Measurements from ENCODE around the gene KCNA4. TPM values are rescaled to one million over a fixed set of nuclear protein-coding genes. Genes with fewer than 3 reads are reported as not detected.

The KCNA4 gene
- not detected in 2 replicates for total RNA-seq

DNA sequence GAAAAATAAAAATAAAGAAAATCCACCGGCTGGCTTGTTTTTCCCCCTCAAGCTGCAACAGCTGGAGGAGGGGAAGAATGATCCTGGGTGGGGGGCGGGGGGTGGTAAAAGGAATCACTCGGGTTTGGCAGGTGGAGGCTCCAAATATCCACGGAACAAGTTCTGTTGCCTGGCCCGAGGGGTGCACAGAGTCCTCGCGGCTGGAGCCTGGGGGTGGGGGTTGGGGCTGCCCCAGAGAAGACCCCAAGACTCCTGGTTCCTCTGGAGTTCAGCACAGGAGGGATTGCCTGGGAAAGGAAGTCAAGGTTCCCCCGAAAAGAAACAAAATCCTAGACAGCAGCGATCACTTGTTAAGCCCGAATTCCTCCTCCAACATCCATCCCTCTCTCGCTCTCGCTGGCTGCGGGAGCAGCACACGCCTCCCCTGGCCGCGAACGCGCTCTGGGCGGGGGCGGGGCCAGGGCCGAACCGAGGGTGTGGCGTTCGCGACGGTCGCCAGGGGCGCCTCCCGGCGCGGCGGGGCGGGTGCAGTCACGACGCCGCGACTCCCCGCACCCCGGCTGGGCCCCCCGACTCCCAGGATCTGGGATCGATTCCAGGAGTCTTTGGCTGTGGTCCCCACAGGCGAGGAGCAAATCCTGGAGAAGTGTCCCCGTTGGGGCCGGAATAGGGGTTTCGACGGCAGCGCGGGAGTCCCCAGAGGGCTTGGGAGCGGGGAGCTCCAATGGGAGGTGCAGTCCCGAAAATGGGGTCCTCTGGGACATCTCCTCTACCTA is at the start of gene KCNA4:
Gene KCNA4 (minus strand): TSS at position 443 of the 776 bp plus-strand sequence. CDS start 4,352 bp downstream, outside the sequence.

Other genes starting within 250 kb of the KCNA4 start
- not detected in 2 replicates for gene FSHB, start 214.0 kb upstream of the KCNA4 start, total RNA-seq